NCI-H1930 (cell line): ENCODE results near the gene TSHZ3.

Experiments used
- DNase-seq, 2 experiments: peaks; one replicate each; lab custom pipeline; 2025; lab: John Stamatoyannopoulos, UW

The TSHZ3 gene

DNA sequence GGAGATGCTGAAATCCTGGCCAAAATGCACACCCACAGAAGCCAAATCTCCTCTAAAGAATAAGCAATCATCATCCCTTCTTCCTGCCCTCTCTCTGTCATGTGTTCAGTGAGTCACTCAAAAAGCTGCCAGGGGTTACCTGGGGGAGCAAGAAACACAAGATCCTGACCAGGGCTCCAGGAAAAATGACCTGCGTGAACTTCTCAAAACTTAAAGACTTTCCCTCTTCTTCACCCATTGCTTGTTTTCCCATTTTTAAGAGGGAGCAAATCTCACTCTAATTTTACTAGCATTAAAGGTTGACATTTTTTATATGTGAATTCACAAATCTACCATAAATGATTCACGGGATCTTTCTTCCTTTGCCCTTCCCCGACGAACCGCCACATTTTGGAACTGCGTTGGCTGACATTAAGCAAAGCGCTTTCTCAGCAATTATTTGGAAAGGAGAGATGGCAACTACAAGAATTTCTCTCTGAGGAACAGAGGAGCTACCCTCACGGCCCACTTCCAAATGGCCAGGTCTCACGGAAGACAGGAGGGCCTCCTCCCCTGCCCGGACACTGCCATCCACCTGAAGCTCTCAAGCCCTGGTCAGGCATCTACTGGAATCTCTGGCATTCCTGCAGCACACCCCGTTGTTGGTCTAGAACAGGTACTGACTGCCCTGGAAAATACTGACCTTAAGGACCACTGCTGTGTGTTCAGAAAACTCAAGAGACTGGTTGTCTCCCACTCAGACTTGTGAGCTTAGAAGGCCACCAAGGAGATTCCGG is 14.2 kb downstream of the TSHZ3 start:
- no peak for DNase-seq

GRCh38 chr19:31334101-31334848 is 15.0 kb downstream of the TSHZ3 start:
- no peak for DNase-seq

DNA sequence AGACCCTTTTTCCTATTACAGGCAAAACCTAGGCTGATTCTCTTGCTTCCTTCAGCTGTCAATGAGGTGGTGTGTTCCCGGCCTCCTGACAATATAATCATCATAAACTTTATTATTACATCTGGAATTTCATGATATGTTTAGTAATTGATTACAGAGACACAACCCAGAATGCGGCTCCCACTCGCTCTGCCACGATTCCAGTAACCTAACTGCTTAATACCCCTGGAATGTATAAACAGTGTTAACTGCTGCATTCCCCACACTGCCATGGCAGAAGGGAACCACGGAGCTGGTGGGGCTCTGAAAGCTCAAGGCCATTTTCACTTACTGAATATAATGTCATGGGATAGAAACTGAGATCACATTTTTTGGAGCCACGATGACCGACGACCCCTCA is 17.1 kb downstream of the TSHZ3 start:
- no peak for DNase-seq

- DNase-seq, result no peak
Measured at GRCh38 chr19:31331536-31331935, 17.7 kb downstream of the TSHZ3 start.

GRCh38 chr19:31330761-31331160 is 18.5 kb downstream of the TSHZ3 start:
- DNase-seq, result no peak

DNA sequence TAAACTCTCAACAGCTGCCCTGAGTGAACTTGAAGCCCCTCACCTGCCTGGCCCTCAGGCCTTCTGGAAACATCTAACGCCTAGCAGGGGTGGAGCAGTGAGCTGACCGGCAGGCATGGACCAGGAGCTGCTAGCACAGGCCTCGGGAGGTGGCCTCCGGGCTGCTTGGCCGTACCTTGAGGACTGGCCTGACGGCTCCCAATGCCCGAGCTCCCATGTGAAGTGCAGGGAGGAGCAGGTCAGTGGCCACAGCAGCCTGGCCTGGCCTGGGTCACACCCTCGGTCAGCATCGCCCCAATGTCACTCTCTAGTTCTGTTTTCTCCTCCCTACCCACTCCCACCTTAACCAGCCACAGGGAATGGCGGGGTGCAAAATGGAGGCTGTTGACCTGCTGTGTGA is 19.0 kb downstream of the TSHZ3 start:
- DNase-seq, result no peak

GRCh38 chr19:31329819-31330218 is 19.4 kb downstream of the TSHZ3 start:
- DNase-seq, result no peak

DNA sequence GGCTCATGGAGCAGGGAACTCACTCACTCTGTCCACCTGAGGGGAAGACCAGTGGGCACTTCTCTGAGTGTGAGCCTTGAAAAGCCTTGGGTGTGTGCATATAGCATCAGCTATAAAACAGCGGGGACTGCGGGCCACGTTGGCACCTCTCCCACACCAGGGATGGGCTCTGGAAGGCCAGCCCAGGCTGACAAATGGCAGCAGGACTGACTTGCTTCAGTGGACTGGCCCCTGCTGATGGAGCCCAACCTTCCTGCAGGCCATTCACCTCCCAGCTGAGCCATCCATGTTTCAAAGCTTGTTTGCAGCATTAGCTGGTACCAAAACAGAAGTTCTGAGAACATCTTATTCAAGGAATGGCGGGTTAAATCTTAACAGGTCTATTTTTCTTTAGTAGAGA is 21.0 kb downstream of the TSHZ3 start:
- no peak for DNase-seq

GRCh38 chr19:31326329-31327028 is 22.8 kb downstream of the TSHZ3 start:
- no peak for DNase-seq

DNA sequence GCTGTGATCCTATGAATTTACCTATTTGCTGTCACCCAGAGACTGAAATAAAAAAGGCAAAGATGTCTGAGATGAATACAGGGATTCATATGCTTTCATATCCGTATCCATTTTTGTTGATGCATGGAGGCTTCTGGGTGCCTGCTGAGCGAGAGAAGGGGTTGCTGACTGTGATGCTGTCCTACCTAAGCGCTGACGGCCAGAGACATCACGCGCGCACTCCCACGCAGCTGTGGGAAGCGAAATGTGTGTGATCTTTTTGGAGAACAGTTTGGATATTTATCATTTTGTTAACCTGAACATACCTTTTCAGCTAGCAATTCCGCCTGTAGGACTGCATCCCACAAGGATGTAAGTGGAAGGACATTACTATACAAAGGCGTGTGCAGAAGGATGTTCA is 23.9 kb downstream of the TSHZ3 start:
- DNase-seq, result no peak

GRCh38 chr19:31319465-31319864 is 29.8 kb downstream of the TSHZ3 start:
- no peak for DNase-seq

DNA sequence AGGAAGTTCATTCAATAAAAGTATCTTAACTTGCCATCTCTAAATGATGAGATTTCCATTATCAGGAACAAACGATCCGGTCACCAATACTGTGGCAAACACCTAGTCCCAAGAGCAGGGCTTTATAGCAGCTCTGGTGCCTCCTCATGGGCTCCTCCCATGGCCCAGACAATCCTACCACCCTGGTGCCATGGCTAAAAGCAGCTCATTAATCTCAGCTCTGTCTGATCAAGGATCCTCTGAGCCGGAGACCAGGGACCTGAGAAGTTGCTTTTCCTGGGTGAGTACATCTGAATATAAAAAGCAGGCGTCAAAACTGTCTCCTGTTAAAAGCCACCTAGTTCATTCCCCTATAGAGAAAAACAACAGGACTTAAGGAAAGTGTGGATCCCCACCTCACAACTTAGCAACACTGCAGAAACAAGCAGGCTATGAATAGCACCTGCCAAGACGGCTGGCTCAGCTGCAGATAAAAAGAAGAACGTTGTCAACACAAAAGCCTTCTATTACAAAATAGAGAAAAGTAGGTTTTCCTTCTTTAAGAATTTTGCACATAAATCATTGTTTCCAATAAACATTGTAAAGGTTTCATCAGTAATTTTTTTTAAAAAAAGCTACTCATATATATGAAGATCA is 30.3 kb downstream of the TSHZ3 start:
- no peak for DNase-seq

GRCh38 chr19:31317570-31317969 is 31.7 kb downstream of the TSHZ3 start:
- DNase-seq, result no peak

DNA sequence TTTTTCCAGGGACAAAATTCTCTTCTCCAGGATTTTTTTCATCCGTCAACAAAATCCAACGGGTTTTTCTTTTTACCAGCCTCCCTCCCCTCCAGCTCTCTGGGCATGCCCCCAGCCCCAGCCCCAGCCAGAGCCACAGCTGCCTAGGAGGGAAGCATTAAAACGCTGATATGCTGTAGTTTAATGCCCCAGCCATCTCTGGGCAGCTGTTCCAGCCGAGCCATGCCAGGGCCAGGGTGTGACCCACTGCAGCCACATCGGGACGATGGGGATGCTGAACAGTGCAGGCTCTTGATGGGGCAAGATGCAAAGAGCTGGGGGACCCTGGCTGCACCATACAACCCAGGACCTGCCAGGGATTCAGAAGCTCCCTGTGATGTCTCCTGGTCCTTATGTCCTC is 32.1 kb downstream of the TSHZ3 start:
- DNase-seq, result no peak

DNA sequence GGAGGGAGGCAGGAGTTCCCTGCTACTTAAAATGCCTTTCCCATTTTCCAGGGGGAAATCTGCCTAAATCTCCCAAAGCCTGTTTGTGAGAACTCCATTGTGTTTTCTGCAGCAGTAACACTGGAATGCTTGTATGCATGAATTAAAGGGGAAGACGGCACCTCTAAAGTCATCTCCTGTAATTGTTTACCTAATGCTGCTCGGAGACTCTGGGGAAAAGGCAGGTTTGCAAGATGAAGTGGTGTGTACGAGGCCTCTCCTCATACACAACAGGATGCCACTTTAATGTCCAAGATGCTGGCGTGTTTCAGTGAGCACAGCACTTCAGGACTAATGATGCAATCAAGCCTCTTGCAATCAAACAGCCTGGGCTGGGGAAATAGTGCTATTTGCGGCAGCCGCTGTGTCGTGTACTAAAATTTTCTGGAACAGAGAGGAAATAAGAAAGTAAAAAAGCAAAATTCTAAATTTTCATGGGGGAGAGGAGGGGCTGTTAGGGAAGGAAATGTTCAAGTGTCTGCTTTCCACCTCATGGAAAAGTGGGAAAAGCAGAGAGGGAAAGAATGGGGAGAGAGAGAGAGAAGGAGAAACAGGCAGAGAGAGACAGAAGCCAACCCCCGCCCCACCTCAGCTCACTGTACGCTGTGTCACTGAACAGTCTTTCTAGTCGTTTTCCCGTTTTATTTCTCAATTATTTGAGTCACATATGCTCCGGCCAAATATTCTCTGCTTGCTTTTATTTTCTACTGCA is 32.9 kb downstream of the TSHZ3 start:
- no peak for DNase-seq

GRCh38 chr19:31315652-31316051 is 33.6 kb downstream of the TSHZ3 start:
- DNase-seq, result no peak

GRCh38 chr19:31314849-31315629 is 34.2 kb downstream of the TSHZ3 start:
- no peak for DNase-seq

- no peak for DNase-seq
Measured at GRCh38 chr19:31314156-31314555, 35.1 kb downstream of the TSHZ3 start.

DNA sequence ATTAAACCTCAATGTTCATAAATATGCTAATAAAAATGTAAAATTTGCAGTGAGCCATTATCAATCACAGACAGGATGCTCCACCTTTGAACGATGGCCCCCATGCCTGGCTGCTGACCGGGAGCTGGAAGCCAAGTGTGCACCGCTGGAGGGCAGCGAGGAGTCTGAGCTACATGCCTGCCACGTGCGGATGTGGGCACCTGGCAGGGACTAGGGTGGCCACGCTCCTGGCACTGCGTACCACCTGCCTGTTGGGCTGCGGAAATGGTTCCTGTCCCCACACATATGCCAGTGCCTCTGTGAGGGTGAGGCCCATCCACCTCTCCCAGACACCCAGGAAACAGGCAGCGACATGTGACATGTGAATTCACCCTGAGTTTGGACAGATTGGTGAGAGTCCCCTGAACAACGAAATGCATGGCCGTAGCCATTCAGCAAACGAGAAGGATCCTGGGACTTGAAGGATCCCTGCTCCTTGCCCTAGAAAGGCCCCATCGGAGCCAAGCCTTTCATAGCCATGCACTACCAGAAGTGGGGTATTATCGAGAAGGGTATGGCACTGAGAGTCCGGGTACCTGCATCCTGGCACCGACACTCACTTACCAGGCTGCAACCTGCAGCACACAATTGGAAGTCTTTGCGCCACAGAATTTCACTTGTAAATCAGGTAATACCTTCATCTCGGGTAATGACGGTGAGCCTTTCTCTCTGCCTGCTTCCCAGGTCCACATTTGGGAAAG is 35.8 kb downstream of the TSHZ3 start:
- no peak for DNase-seq

- no peak for DNase-seq
Measured at GRCh38 chr19:31312677-31313244, 36.5 kb downstream of the TSHZ3 start.
